ENCODE results near the gene PFKFB4. TPM values are rescaled to one million over a fixed set of nuclear protein-coding genes. Genes with fewer than 3 reads are reported as not detected.

Gene PFKFB4
- total and polyA plus RNA-seq, 9 of the 15 experiments (the other 6 are each of a cell fraction or from before 2014, with no cell fraction given): 0.92 to 56.3 (median 13.5) TPM

- no peak for TF ChIP-seq TCF7 (IDR thresholded peaks at IDR 0.05; ENCODE audit: borderline replicate concordance)
- TF ChIP-seq SMAD1 (IDR thresholded peaks at IDR 0.05; ENCODE audit: low read depth, low read length, partially characterized antibody): no peak
- TF ChIP-seq SMARCE1 (IDR thresholded peaks at IDR 0.05): no peak
- no peak for TF ChIP-seq KLF6 (CRISPR knock-in tag; IDR thresholded peaks at IDR 0.05; ENCODE audit: borderline replicate concordance)
- no peak for TF ChIP-seq AFF4 (CRISPR knock-in tag; IDR thresholded peaks at IDR 0.05)
- no peak for TF ChIP-seq CBFA2T2 (conservative IDR thresholded peaks at IDR 0.05)
- no peak for TF ChIP-seq ARHGAP35 (IDR thresholded peaks at IDR 0.05; ENCODE audit: partially characterized antibody)
- TF ChIP-seq MYNN (IDR thresholded peaks at IDR 0.05): 0 out of 2 replicates have a peak, but pooled peaks have one; percentile 24
- no peak for TF ChIP-seq MYNN (CRISPR knock-in tag; IDR thresholded peaks at IDR 0.05)
- no peak for TF ChIP-seq STAG1 (CRISPR knock-in tag; IDR thresholded peaks at IDR 0.05; ENCODE audit: borderline replicate concordance)
- no peak for TF ChIP-seq THRA (IDR thresholded peaks at IDR 0.05)
- no peak for TF ChIP-seq TCFL5 (CRISPR knock-in tag; conservative IDR thresholded peaks at IDR 0.05)
- no peak for TF ChIP-seq IFI16 (CRISPR knock-in tag; IDR thresholded peaks at IDR 0.05)
- no peak for TF ChIP-seq POLR2B (IDR thresholded peaks at IDR 0.05; ENCODE audit: low read depth, partially characterized antibody)
- no peak for TF ChIP-seq HMG20A (CRISPR knock-in tag; conservative IDR thresholded peaks at IDR 0.05)
- TF ChIP-seq RBFOX2 (IDR thresholded peaks at IDR 0.05; ENCODE audit: low read depth, low read length): no peak
- TF ChIP-seq VEZF1 (CRISPR knock-in tag; IDR thresholded peaks at IDR 0.05): peak; percentile 41
- no peak for TF ChIP-seq NCOR1 (IDR thresholded peaks at IDR 0.05)
- no peak for TF ChIP-seq RNF2 (IDR thresholded peaks at IDR 0.05)
- TF ChIP-seq ZNF785 (CRISPR knock-in tag; IDR thresholded peaks at IDR 0.05): no peak
- no peak for TF ChIP-seq PTBP1 (IDR thresholded peaks at IDR 0.05; ENCODE audit: low read depth, low read length)
- no peak for TF ChIP-seq ZNF57 (CRISPR knock-in tag; IDR thresholded peaks at IDR 0.05)
- TF ChIP-seq BHLHE40 (IDR thresholded peaks at IDR 0.05; ENCODE audit: low read length): peak; percentile 63
- TF ChIP-seq CREB3 (tag; conservative IDR thresholded peaks at IDR 0.05; ENCODE audit: low read depth): no peak
- TF ChIP-seq TCF3 (CRISPR knock-in tag; IDR thresholded peaks at IDR 0.05): no peak
Measured at GRCh38 chr3:48564022-48564421, 7.4 kb upstream of the PFKFB4 start (continued).

Data from K562 (cell line).